Measurements from ENCODE around the gene SPRYD7.

Gene SPRYD7

DNA sequence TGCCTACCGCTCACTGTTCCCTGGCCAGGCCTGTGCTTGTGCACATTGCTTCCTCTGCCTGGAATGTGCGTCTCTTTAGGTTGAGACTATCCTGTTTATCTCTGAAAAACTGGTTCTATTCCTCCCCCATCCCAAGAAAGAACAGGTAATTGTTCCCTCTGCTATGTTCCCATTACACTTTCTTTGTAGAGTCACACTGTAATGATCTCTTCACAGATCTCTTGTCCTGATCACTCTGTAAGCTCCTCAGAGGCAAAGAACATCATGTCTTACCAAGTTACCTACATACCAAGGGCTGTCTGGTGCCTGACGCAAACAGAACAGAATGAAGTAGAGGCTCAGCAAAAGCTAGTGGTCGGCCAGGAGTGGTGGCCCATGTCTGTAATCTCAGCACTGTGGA, 40.3 kb downstream of the SPRYD7 start:
- no peak overlapping the region for H3K27ac ChIP-seq (ENCODE audit: extremely low read depth, low read depth, low read length)
- POLR2A ChIA-PET = no interaction called here
- TF ChIP-seq ZNF518A (tag by site-specific recombination; conservative IDR thresholded peaks at IDR 0.05; ENCODE audit: low read depth) = no peak
- TF ChIP-seq TCF7L2 (IDR thresholded peaks at IDR 0.05; ENCODE audit: borderline replicate concordance, low read depth, low read length) = no peak
- TF ChIP-seq WT1 (tag by site-specific recombination; IDR thresholded peaks at IDR 0.05) = no peak
- TF ChIP-seq ZNF2 (tag by site-specific recombination; IDR thresholded peaks at IDR 0.05) = no peak
- no peak for TF ChIP-seq ZNF791 (tag by site-specific recombination; IDR thresholded peaks at IDR 0.05)
- no peak for TF ChIP-seq ZFP41 (tag by site-specific recombination; IDR thresholded peaks at IDR 0.05; ENCODE audit: borderline replicate concordance)
- no peak for TF ChIP-seq ZNF133 (tag by site-specific recombination; IDR thresholded peaks at IDR 0.05)
- no peak for TF ChIP-seq ZNF112 (tag by site-specific recombination; IDR thresholded peaks at IDR 0.05)
- TF ChIP-seq ZNF423 (tag by site-specific recombination; IDR thresholded peaks at IDR 0.05) = no peak
- TF ChIP-seq PRDM6 (tag by site-specific recombination; IDR thresholded peaks at IDR 0.05) = no peak
- TF ChIP-seq ZNF174 (tag by site-specific recombination; IDR thresholded peaks at IDR 0.05) = no peak
- TF ChIP-seq, protein P1, sequence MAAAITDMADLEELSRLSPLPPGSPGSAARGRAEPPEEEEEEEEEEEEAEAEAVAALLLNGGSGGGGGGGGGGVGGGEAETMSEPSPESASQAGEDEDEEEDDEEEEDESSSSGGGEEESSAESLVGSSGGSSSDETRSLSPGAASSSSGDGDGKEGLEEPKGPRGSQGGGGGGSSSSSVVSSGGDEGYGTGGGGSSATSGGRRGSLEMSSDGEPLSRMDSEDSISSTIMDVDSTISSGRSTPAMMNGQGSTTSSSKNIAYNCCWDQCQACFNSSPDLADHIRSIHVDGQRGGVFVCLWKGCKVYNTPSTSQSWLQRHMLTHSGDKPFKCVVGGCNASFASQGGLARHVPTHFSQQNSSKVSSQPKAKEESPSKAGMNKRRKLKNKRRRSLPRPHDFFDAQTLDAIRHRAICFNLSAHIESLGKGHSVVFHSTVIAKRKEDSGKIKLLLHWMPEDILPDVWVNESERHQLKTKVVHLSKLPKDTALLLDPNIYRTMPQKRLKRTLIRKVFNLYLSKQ (tag by site-specific recombination; IDR thresholded peaks at IDR 0.05; ENCODE audit: borderline replicate concordance) = no peak
- no peak for TF ChIP-seq ZNF830 (tag by site-specific recombination; IDR thresholded peaks at IDR 0.05; ENCODE audit: low read depth)
- TF ChIP-seq, protein P2, sequence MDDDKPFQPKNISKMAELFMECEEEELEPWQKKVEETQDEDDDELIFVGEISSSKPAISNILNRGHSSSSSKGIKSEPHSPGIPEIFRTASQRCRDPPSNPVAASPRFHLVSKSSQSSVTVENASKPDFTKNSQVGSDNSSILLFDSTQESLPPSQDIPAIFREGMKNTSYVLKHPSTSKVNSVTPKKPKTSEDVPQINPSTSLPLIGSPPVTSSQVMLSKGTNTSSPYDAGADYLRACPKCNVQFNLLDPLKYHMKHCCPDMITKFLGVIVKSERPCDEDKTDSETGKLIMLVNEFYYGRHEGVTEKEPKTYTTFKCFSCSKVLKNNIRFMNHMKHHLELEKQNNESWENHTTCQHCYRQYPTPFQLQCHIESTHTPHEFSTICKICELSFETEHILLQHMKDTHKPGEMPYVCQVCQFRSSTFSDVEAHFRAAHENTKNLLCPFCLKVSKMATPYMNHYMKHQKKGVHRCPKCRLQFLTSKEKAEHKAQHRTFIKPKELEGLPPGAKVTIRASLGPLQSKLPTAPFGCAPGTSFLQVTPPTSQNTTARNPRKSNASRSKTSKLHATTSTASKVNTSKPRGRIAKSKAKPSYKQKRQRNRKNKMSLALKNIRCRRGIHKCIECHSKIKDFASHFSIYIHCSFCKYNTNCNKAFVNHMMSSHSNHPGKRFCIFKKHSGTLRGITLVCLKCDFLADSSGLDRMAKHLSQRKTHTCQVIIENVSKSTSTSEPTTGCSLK (tag by site-specific recombination; IDR thresholded peaks at IDR 0.05) = no peak
- no peak for TF ChIP-seq ZNF670 (tag by site-specific recombination; IDR thresholded peaks at IDR 0.05; ENCODE audit: low read depth)
- no peak for TF ChIP-seq ZNF37A (tag by site-specific recombination; IDR thresholded peaks at IDR 0.05)
- no peak for TF ChIP-seq ZBTB26 (tag by site-specific recombination; optimal IDR thresholded peaks at IDR 0.05)
- TF ChIP-seq ZNF302 (tag by site-specific recombination; IDR thresholded peaks at IDR 0.05; ENCODE audit: low read depth) = no peak
- no peak for TF ChIP-seq ZNF561 (tag by site-specific recombination; IDR thresholded peaks at IDR 0.05; ENCODE audit: borderline replicate concordance)
- no peak overlapping the region for H3K4me3 ChIP-seq (ENCODE audit: low read depth, low read length)
- no peaks in the 10 kb centered on the region for H3K36me3 ChIP-seq (ENCODE audit: control insufficient read depth in 2 of 2, insufficient read depth in 1 of 2, low read length in 2 of 2)
- CTCF ChIA-PET = no interaction called here
- no peaks in the 10 kb centered on the region for H3K4me1 ChIP-seq (ENCODE audit: control insufficient read depth, insufficient read depth, low read length)
- H3K9me3 ChIP-seq (ENCODE audit: control insufficient read depth, insufficient read depth, low read depth, low read length) = no peaks in the 10 kb centered on the region
